ENCODE measurements around the gene C10orf67.

GRCh38 chr10:23195846-23196600, 148.6 kb downstream of the C10orf67 start:
- TF ChIP-seq, protein P1, sequence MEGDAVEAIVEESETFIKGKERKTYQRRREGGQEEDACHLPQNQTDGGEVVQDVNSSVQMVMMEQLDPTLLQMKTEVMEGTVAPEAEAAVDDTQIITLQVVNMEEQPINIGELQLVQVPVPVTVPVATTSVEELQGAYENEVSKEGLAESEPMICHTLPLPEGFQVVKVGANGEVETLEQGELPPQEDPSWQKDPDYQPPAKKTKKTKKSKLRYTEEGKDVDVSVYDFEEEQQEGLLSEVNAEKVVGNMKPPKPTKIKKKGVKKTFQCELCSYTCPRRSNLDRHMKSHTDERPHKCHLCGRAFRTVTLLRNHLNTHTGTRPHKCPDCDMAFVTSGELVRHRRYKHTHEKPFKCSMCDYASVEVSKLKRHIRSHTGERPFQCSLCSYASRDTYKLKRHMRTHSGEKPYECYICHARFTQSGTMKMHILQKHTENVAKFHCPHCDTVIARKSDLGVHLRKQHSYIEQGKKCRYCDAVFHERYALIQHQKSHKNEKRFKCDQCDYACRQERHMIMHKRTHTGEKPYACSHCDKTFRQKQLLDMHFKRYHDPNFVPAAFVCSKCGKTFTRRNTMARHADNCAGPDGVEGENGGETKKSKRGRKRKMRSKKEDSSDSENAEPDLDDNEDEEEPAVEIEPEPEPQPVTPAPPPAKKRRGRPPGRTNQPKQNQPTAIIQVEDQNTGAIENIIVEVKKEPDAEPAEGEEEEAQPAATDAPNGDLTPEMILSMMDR (conservative IDR thresholded peaks at IDR 0.05; ENCODE audit: low read depth, low read length), result no peak
- TF ChIP-seq EZH2 (IDR thresholded peaks at IDR 0.05; ENCODE audit: borderline replicate concordance, low read depth, low read length, poor library complexity, severe bottlenecking), result no peak

All from A673 (cell line).